ENCODE results near the gene PLCL2.

DNA sequence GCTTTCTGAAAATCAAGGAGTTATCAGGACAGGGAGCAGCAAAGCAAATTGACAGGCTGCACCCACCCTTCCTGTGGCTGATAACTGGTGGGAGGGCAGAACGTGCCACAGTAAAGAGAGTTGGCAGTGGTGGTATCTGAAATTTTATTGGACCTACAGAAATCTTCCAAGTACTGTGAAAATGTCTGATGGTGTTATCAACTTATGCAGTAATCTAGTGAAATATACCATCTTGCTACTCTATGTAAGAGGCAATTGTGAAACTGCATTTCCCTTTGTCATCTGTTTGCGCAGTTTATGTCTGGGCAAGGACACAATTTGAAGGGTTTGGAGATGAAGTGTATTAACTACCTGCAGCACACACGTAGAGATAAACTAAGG is 1.5 kb downstream of the PLCL2 start:
- TF ChIP-seq, protein P1, sequence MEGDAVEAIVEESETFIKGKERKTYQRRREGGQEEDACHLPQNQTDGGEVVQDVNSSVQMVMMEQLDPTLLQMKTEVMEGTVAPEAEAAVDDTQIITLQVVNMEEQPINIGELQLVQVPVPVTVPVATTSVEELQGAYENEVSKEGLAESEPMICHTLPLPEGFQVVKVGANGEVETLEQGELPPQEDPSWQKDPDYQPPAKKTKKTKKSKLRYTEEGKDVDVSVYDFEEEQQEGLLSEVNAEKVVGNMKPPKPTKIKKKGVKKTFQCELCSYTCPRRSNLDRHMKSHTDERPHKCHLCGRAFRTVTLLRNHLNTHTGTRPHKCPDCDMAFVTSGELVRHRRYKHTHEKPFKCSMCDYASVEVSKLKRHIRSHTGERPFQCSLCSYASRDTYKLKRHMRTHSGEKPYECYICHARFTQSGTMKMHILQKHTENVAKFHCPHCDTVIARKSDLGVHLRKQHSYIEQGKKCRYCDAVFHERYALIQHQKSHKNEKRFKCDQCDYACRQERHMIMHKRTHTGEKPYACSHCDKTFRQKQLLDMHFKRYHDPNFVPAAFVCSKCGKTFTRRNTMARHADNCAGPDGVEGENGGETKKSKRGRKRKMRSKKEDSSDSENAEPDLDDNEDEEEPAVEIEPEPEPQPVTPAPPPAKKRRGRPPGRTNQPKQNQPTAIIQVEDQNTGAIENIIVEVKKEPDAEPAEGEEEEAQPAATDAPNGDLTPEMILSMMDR (IDR thresholded peaks at IDR 0.05 in 8 of 11, conservative IDR thresholded peaks at IDR 0.05 in 3 of 11): no peak
- TF ChIP-seq POLR2A (IDR thresholded peaks at IDR 0.05) (no peak), POLR2AphosphoS5 (IDR thresholded peaks at IDR 0.05) (peak in 1 of 3 donors; percentile 59)

All from spleen (tissue), 7 donors.